IMR-90 (cell line): Measurements from ENCODE around the gene FOLR2. TPM values are rescaled to one million over a fixed set of nuclear protein-coding genes. Genes with fewer than 3 reads are reported as not detected.

ENCODE experiments used
- ATAC-seq: fragments of 200-7000 bp; cut with Tn5 transposase; 2 replicates; pipeline ENCODE4 v1.9.1; 2020; ENCODE audit warnings: low read depth, mild to moderate bottlenecking, moderate library complexity
- BruUV-seq: library from RNA; stranded (reverse); fragments of 400-500 nt; replicated peaks from 2 replicates; lab custom pipeline; 2021; lab: Mats Ljungman, UMichigan
- CTCF ChIA-PET: fragments of 300-600 bp; formaldehyde crosslinking; extraction: SDS; loops from one replicate; lab custom pipeline; 2021; ENCODE audit warnings: antibody characterized with exemption; lab: Yijun Ruan, JAX
- POLR2A ChIA-PET: fragments of 300-600 bp; sonication (Branson Sonifier 250); formaldehyde crosslinking; loops from one replicate; lab custom pipeline; 2022; ENCODE audit warnings: antibody characterized with exemption; ENCODE audit not compliant: unreplicated experiment; lab: Charles Lee
- DNase-seq: peaks from one replicate; pipeline ENCODE4 v3.0.0; 2013
- H2AFZ ChIP-seq: replicated peaks from 2 replicates; pipeline ENCODE3; 2013; ENCODE audit warnings: low read length, mild to moderate bottlenecking; ENCODE audit not compliant: poor library complexity
- H2AK5ac ChIP-seq: 2 replicates; pipeline ENCODE4 v1.6.1; 2013; ENCODE audit warnings: low read depth, low read length, inconsistent platforms
- H2AK9ac ChIP-seq: replicated peaks from 2 replicates; pipeline ENCODE3; 2013; ENCODE audit warnings: mild to moderate bottlenecking, low read depth, low read length, moderate library complexity; ENCODE audit not compliant: poor library complexity
- H2BK120ac ChIP-seq: 2 replicates; pipeline ENCODE4 v1.6.1; 2013; ENCODE audit warnings: low read depth, low read length, inconsistent platforms
- H2BK15ac ChIP-seq: 3 replicates; pipeline ENCODE4 v1.6.1; 2013; ENCODE audit warnings: low read depth, low read length, inconsistent platforms
- H2BK20ac ChIP-seq: 2 replicates; pipeline ENCODE4 v1.6.1; 2013; ENCODE audit warnings: low read depth, mild to moderate bottlenecking, inconsistent platforms, low read length, moderate library complexity
- H2BK5ac ChIP-seq: 2 replicates; pipeline ENCODE4 v1.6.1; 2013; ENCODE audit warnings: mild to moderate bottlenecking, low read depth, low read length, inconsistent platforms; ENCODE audit not compliant: poor library complexity, severe bottlenecking
- H3K14ac ChIP-seq: replicated peaks from 2 replicates; pipeline ENCODE4 v1.6.1; 2013; ENCODE audit warnings: low read depth, low read length, inconsistent platforms
- H3K18ac ChIP-seq: 2 replicates; pipeline ENCODE4 v1.6.1; 2013; ENCODE audit warnings: low read depth, low read length, control low read depth
- H3K23ac ChIP-seq: 2 replicates; pipeline ENCODE4 v1.6.1; 2013; ENCODE audit warnings: low read depth, low read length, inconsistent platforms
- H3K27ac ChIP-seq: 2 replicates; pipeline ENCODE4 v1.5.1; 2013; ENCODE audit warnings: mild to moderate bottlenecking, control low read depth, low read length; ENCODE audit not compliant: insufficient read depth
- H3K27me3 ChIP-seq: 2 replicates; pipeline ENCODE4 v1.6.1; 2013; ENCODE audit warnings: low read length; ENCODE audit not compliant: control insufficient read depth, insufficient read depth
- H3K36me3 ChIP-seq: 2 replicates; pipeline ENCODE4 v1.6.1; 2013; ENCODE audit warnings: low read length, mixed read lengths; ENCODE audit not compliant: control insufficient read depth, insufficient read depth
- H3K4ac ChIP-seq: 2 replicates; pipeline ENCODE4 v1.6.1; 2013; ENCODE audit warnings: low read depth, low read length, inconsistent platforms
- H3K4me1 ChIP-seq: 2 replicates; pipeline ENCODE4 v1.6.1; 2013; ENCODE audit warnings: low read length, mixed read lengths; ENCODE audit not compliant: control insufficient read depth, insufficient read depth
- H3K4me2 ChIP-seq: 2 replicates; pipeline ENCODE4 v1.6.1; 2013; ENCODE audit warnings: low read depth, mild to moderate bottlenecking, control low read depth, low read length, moderate library complexity
- H3K4me3 ChIP-seq: 2 replicates; pipeline ENCODE4 v1.5.1; 2013; ENCODE audit warnings: low read depth, mild to moderate bottlenecking, control low read depth, low read length, moderate library complexity; ENCODE audit not compliant: insufficient read depth
- H3K56ac ChIP-seq: 2 replicates; pipeline ENCODE4 v1.6.1; 2013; ENCODE audit warnings: low read length, inconsistent platforms; ENCODE audit not compliant: insufficient read depth; ENCODE audit errors: extremely low read depth
- H3K79me1 ChIP-seq, 2 experiments: 2 replicates each; pipeline ENCODE4 v1.6.1; 2013; ENCODE audit warnings: low read length in 2 of 2, inconsistent platforms in 1 of 2, low read depth in 1 of 2
- H3K9ac ChIP-seq: 2 replicates; pipeline ENCODE4 v1.6.1; 2013; ENCODE audit warnings: low read depth, low read length, control low read depth
- H3K9me1 ChIP-seq: 2 replicates; pipeline ENCODE4 v1.6.1; 2013; ENCODE audit warnings: low read length, inconsistent platforms; ENCODE audit not compliant: insufficient read depth
- H3K9me3 ChIP-seq: 2 replicates; pipeline ENCODE4 v1.6.1; 2013; ENCODE audit warnings: low read length; ENCODE audit not compliant: control insufficient read depth, insufficient read depth
- H4K20me1 ChIP-seq: 2 replicates; pipeline ENCODE4 v1.6.1; 2013; ENCODE audit warnings: low read length, inconsistent platforms; ENCODE audit not compliant: insufficient read depth
- H4K5ac ChIP-seq: 2 replicates; pipeline ENCODE4 v1.6.1; 2013; ENCODE audit warnings: mild to moderate bottlenecking, low read depth, low read length, control low read depth
- H4K8ac ChIP-seq, 2 experiments: 2 replicates each; pipeline ENCODE4 v1.6.1; 2013; ENCODE audit warnings: low read depth in 2 of 2, low read length in 2 of 2, control low read depth in 1 of 2, inconsistent platforms in 1 of 2
- H4K91ac ChIP-seq: 2 replicates; pipeline ENCODE4 v1.6.1; 2013; ENCODE audit warnings: low read depth, low read length, inconsistent platforms; ENCODE audit not compliant: insufficient read depth
- BHLHE40 ChIP-seq: fragments of 150-350 bp; IDR thresholded peaks from 2 replicates; pipeline ENCODE4 v1.6.1; 2016; ENCODE audit warnings: mild to moderate bottlenecking, low read depth, low read length
- CHD1 ChIP-seq: IDR thresholded peaks from 2 replicates; pipeline ENCODE4 v1.6.1; 2012; ENCODE audit warnings: low read depth, low read length, improper control_type of control experiment
- FOS ChIP-seq: fragments of 150-350 bp; IDR thresholded peaks from 2 replicates; pipeline ENCODE4 v1.6.1; 2016; ENCODE audit warnings: low read depth, low read length
- MAFK ChIP-seq: IDR thresholded peaks from 2 replicates; pipeline ENCODE4 v1.6.1; 2012; ENCODE audit warnings: low read depth, low read length, improper control_type of control experiment
- MAZ ChIP-seq: IDR thresholded peaks from 2 replicates; pipeline ENCODE4 v1.6.1; 2012; ENCODE audit warnings: low read depth, mild to moderate bottlenecking, low read length, improper control_type of control experiment, moderate library complexity, borderline replicate concordance
- POLR2A ChIP-seq: IDR thresholded peaks from 2 replicates; pipeline ENCODE4 v1.6.1; 2012; ENCODE audit warnings: mild to moderate bottlenecking, low read depth, low read length
- RFX5 ChIP-seq: IDR thresholded peaks from 2 replicates; pipeline ENCODE4 v1.8.0; 2012; ENCODE audit warnings: low read depth, mild to moderate bottlenecking, low read length, moderate library complexity
- SMC3 ChIP-seq: fragments of 150-350 bp; IDR thresholded peaks from 2 replicates; pipeline ENCODE4 v1.6.1; 2016; ENCODE audit warnings: low read depth, mild to moderate bottlenecking, antibody characterized with exemption, low read length, moderate library complexity
- WGBS, 2 experiments: methylation state at CpG; one replicate each; pipeline versions ENCODE4 v1.1.5 to v1.1.7; 2013; ENCODE audit warnings: missing lambda C conversion rate in 2 of 2; ENCODE audit not compliant: insufficient read length in 1 of 2; ENCODE audit errors: extremely low coverage in 2 of 2; 5-methylcytosine and 5-hydroxymethylcytosine counted together
- dilution Hi-C: fragments of 300-500 bp; cut with HindIII; formaldehyde crosslinking; loops from one replicate; pipeline ENCODE4 v1.14.3; 2018; ENCODE audit warnings: low sequenced_read_pairs; ENCODE audit not compliant: unreplicated experiment
- in situ Hi-C: fragments of 300-500 bp; cut with MboI; formaldehyde crosslinking; loops from 3 replicates; pipeline ENCODE4 v1.14.3; 2019; ENCODE audit warnings: low sequenced_read_pairs, inconsistent platforms, mixed read lengths
- intact Hi-C: fragments of 100-400 bp; cut with micrococcal nuclease; formaldehyde crosslinking; loops from 2 replicates; pipeline ENCODE4 v1.10.0; 2022
- polyA plus RNA-seq, 3 experiments: library from polyadenylated mRNA; depleted of rRNA; stranded (reverse); fragments of >200 nt; gene quantifications; 2 replicates each; pipeline ENCODE4 v1.2.3, GENCODE V29; 2012; ENCODE audit warnings: low replicate concordance in 1 of 3
- total RNA-seq: library from RNA; depleted of rRNA; stranded (reverse); fragments of >200 nt; gene quantifications from 2 replicates; pipeline ENCODE4 v1.2.3, GENCODE V29; 2012
- TF ChIP-seq, protein P1 (sequence below): fragments of 150-350 bp; IDR thresholded peaks from 2 replicates; pipeline ENCODE4 v1.6.1; 2017; ENCODE audit warnings: mild to moderate bottlenecking, antibody characterized with exemption, low read length, low read depth
- TF ChIP-seq, protein P2 (sequence below): conservative IDR thresholded peaks from 2 replicates; pipeline ENCODE4 v1.5.1; 2012; ENCODE audit warnings: mild to moderate bottlenecking, low read depth, low read length, improper control_type of control experiment
- TF ChIP-seq, protein P3 (sequence below): fragments of 150-350 bp; IDR thresholded peaks from 2 replicates; pipeline ENCODE4 v1.6.1; 2016; ENCODE audit warnings: low read depth, mild to moderate bottlenecking, low read length, moderate library complexity, borderline replicate concordance

The FOLR2 gene
- total and polyA plus RNA-seq, 2 of the 4 experiments (the other 2 are of a cell fraction), result not detected

DNA sequence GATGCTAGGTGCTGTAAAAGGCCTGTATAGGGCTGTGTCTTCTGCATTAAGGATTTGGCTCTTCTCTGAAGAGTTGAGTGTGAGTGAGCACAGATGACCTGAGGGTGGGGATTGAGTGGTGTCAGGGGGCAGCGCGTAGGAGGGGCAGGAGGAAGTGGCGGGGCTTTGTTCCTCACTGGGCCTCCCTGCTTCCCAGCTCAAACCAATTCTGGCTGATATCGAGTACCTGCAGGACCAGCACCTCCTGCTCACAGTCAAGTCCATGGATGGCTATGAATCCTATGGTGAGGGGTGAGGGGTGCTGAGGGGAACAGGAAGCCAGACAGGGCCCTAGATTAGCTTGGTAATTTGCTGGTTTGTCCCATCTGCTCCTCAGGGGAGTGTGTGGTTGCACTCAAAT lies 18.3 kb downstream of the FOLR2 start:
- H2BK20ac ChIP-seq, result no peak overlapping the region
- no peak for TF ChIP-seq CHD1
- no peak for TF ChIP-seq SMC3
- no peak for TF ChIP-seq FOS
- TF ChIP-seq RFX5, result no peak
- no peak for TF ChIP-seq POLR2A
- no peak for TF ChIP-seq BHLHE40
- TF ChIP-seq MAFK, result no peak
- TF ChIP-seq, protein P1, sequence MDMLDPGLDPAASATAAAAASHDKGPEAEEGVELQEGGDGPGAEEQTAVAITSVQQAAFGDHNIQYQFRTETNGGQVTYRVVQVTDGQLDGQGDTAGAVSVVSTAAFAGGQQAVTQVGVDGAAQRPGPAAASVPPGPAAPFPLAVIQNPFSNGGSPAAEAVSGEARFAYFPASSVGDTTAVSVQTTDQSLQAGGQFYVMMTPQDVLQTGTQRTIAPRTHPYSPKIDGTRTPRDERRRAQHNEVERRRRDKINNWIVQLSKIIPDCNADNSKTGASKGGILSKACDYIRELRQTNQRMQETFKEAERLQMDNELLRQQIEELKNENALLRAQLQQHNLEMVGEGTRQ, result no peak
- no peak for TF ChIP-seq MAZ
- TF ChIP-seq, protein P2, sequence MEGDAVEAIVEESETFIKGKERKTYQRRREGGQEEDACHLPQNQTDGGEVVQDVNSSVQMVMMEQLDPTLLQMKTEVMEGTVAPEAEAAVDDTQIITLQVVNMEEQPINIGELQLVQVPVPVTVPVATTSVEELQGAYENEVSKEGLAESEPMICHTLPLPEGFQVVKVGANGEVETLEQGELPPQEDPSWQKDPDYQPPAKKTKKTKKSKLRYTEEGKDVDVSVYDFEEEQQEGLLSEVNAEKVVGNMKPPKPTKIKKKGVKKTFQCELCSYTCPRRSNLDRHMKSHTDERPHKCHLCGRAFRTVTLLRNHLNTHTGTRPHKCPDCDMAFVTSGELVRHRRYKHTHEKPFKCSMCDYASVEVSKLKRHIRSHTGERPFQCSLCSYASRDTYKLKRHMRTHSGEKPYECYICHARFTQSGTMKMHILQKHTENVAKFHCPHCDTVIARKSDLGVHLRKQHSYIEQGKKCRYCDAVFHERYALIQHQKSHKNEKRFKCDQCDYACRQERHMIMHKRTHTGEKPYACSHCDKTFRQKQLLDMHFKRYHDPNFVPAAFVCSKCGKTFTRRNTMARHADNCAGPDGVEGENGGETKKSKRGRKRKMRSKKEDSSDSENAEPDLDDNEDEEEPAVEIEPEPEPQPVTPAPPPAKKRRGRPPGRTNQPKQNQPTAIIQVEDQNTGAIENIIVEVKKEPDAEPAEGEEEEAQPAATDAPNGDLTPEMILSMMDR, result no peak
- TF ChIP-seq, protein P3, sequence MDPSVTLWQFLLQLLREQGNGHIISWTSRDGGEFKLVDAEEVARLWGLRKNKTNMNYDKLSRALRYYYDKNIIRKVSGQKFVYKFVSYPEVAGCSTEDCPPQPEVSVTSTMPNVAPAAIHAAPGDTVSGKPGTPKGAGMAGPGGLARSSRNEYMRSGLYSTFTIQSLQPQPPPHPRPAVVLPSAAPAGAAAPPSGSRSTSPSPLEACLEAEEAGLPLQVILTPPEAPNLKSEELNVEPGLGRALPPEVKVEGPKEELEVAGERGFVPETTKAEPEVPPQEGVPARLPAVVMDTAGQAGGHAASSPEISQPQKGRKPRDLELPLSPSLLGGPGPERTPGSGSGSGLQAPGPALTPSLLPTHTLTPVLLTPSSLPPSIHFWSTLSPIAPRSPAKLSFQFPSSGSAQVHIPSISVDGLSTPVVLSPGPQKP, result no peak
- H2BK120ac ChIP-seq, result no peak overlapping the region
- no peak overlapping the region for H3K9ac ChIP-seq
- no TSS peak for BruUV-seq
- H3K14ac ChIP-seq, result no peak overlapping the region
- no peak overlapping the region for H2BK15ac ChIP-seq
- peaks cover 77% of the 10 kb centered on the region for H3K36me3 ChIP-seq
- no peak overlapping the region for H3K18ac ChIP-seq
- H3K4ac ChIP-seq, result no peak overlapping the region
- ChIA-PET POLR2A (interaction anchor here (0.7 kb wide), 1 partner anchor 10 kb away, joined by 3 read pairs; no protein-coding TSS in a partner anchor), CTCF (no interaction called here)
- ATAC-seq, result no peak
- H3K27me3 ChIP-seq, result peaks cover under 1% of the 10 kb centered on the region; the same call in 1 of the 2 replicates
- H4K91ac ChIP-seq, result no peak overlapping the region
- no peak overlapping the region for H2AK5ac ChIP-seq
- no peak overlapping the region for H4K8ac ChIP-seq
- no peak overlapping the region for H2AFZ ChIP-seq
- H3K79me1 ChIP-seq, result peaks cover 9 to 38% of the 10 kb centered on the region in 2 experiments
- no peak overlapping the region for H4K5ac ChIP-seq
- H3K4me1 ChIP-seq, result peaks cover 2% of the 10 kb centered on the region; the same call in 1 of the 2 replicates
- no peak for DNase-seq
- H3K9me1 ChIP-seq, result no peaks in the 10 kb centered on the region
- WGBS, 2 experiments, result no CpG with 5 or more reads among the region's 4 CpGs
- H3K27ac ChIP-seq, result no peak overlapping the region
- dilution Hi-C loops (no loop called here), intact Hi-C loops (no loop called here), in situ Hi-C loops (loop anchor here (5.0 kb wide), 1 partner anchor 208 kb away; no protein-coding TSS in a partner anchor)
- H2BK5ac ChIP-seq, result no peak overlapping the region
- H3K4me3 ChIP-seq, result no peak overlapping the region
- no peaks in the 10 kb centered on the region for H3K9me3 ChIP-seq
- no peak overlapping the region for H3K4me2 ChIP-seq
- H3K56ac ChIP-seq, result no peak overlapping the region
- no peak overlapping the region for H2AK9ac ChIP-seq
- H3K23ac ChIP-seq, result no peak overlapping the region
- H4K20me1 ChIP-seq, result peaks cover 70% of the 10 kb centered on the region
